Gastroesophageal sphincter (tissue), 4 donors: ENCODE results near the gene KIAA0040. TPM values are rescaled to one million over a fixed set of nuclear protein-coding genes. Genes with fewer than 3 reads are reported as not detected.
"Not testable (repeated sequence)": the region's sequence is repeated elsewhere in the genome, so short reads cannot be mapped to it uniquely, and the experiment has no call there.

Experiments used
- ATAC-seq: fragments of 150-250 bp; one replicate; pipeline ENCODE4 v1.9.1; 2016; ENCODE audit warnings: mild to moderate bottlenecking, moderate library complexity
- H3K27ac ChIP-seq, 4 donors: fragments of 200-600 bp; sonication (generic) in 3 of 4; 1 replicate in 3 of 4; 2 replicates in 1 of 4; pipeline ENCODE4 v1.5.1; 2016 to 2019
- H3K27me3 ChIP-seq: fragments of 200-600 bp; sonication (generic); one replicate; pipeline ENCODE4 v1.5.1; 2019
- H3K36me3 ChIP-seq, 2 donors: fragments of 200-600 bp; sonication (generic); one replicate each; pipeline ENCODE4 v1.5.1; 2019; ENCODE audit warnings: control low read depth in 1 of 2
- H3K4me1 ChIP-seq, 3 donors: fragments of 200-600 bp; sonication (generic); 1 replicate in 2 of 3; 2 replicates in 1 of 3; pipeline ENCODE4 v1.5.1; 2016 to 2019; ENCODE audit warnings: control low read depth in 2 of 3
- H3K4me3 ChIP-seq, 2 donors: fragments of 200-600 bp; sonication (generic); one replicate each; pipeline ENCODE4 v1.5.1; 2019; ENCODE audit warnings: mild to moderate bottlenecking in 1 of 2, moderate library complexity in 1 of 2
- H3K9me3 ChIP-seq, 3 donors: fragments of 200-600 bp; sonication (generic); one replicate each; pipeline ENCODE4 v1.5.1; 2017 to 2019; ENCODE audit warnings: control low read depth in 2 of 3
- CTCF ChIP-seq, 4 experiments: fragments of 200-600 bp in 2 of 4; fragments of 450-650 bp in 2 of 4; sonication (generic) in 1 of 4; IDR thresholded peaks; one replicate each; pipeline ENCODE4 v1.5.1; 2017 to 2019; ENCODE audit warnings: antibody characterized with exemption in 4 of 4, mild to moderate bottlenecking in 2 of 4, moderate library complexity in 2 of 4
- EP300 ChIP-seq: sonication (generic); formaldehyde crosslinking; IDR thresholded peaks from one replicate; pipeline ENCODE4 v1.6.1; 2017; ENCODE audit warnings: antibody characterized with exemption, mild to moderate bottlenecking
- POLR2A ChIP-seq, 2 donors: fragments of 450-650 bp; IDR thresholded peaks; one replicate each; pipeline ENCODE4 v1.6.1; 2017; ENCODE audit warnings: antibody characterized with exemption in 2 of 2, mild to moderate bottlenecking in 2 of 2, moderate library complexity in 1 of 2
- POLR2AphosphoS5 ChIP-seq: sonication (generic); formaldehyde crosslinking; IDR thresholded peaks from one replicate; pipeline ENCODE4 v1.6.1; 2017; ENCODE audit warnings: antibody characterized with exemption
- WGBS, 2 donors: methylation state at CpG; one replicate each; pipeline ENCODE4 v1.1.5; 2018; ENCODE audit warnings: low coverage in 1 of 2; 5-methylcytosine and 5-hydroxymethylcytosine counted together
- total RNA-seq, 4 donors: library from RNA; depleted of rRNA; stranded (reverse); fragments of >200 nt; gene quantifications; one replicate each; pipeline ENCODE4 v1.1.0, GENCODE V29; 2016

KIAA0040 gene
- total RNA-seq, 4 donors from 2014 or later: 43.2 to 54.3 (median 46.5) TPM

GRCh38 chr1:175118375-175119367, 73.9 kb downstream of the KIAA0040 start:
- no peaks in the 10 kb centered on the region for H3K4me1 ChIP-seq
- H3K4me3 ChIP-seq: no peak overlapping the region
- no peak for TF ChIP-seq EP300
- no peak for TF ChIP-seq POLR2AphosphoS5
- no peak for TF ChIP-seq POLR2A (IDR thresholded peaks at IDR 0.05)
- no peak for TF ChIP-seq CTCF (IDR thresholded peaks at IDR 0.05)
- no peaks in the 10 kb centered on the region for H3K27me3 ChIP-seq
- no peak for ATAC-seq
- H3K27ac ChIP-seq: no peak overlapping the region
- no peaks in the 10 kb centered on the region for H3K36me3 ChIP-seq
- 83 to 85% methylated on average over 6 to 9 of the region's 13 CpGs for WGBS, 2 donors
- peaks cover 0 to 10% (median 0%) of the 10 kb centered on the region in 3 donors for H3K9me3 ChIP-seq

DNA sequence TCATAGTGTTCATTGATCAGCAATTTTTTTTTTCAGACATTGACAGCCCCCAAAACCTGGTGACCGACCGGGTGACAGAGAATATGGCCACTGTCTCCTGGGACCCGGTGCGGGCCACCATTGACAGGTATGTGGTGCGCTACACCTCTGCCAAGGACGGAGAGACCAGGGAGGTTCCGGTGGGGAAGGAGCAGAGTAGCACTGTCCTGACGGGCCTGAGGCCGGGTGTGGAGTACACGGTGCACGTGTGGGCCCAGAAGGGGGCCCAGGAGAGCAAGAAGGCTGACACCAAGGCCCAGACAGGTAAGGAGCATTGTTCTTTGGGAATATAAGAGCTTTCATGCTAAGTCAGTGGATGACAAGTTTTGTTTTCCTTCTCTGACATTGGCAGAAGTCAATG, 75.7 kb downstream of the KIAA0040 start:
- 49 to 66% methylated on average over 4 to 6 of the region's 11 CpGs for WGBS, 2 donors
- H3K27ac ChIP-seq: no peak overlapping the region
- no peaks in the 10 kb centered on the region for H3K27me3 ChIP-seq
- no peaks in the 10 kb centered on the region for H3K4me1 ChIP-seq
- ATAC-seq: no peak
- peaks cover 0 to 21% (median 0%) of the 10 kb centered on the region in 3 donors for H3K9me3 ChIP-seq
- no peak overlapping the region for H3K4me3 ChIP-seq
- TF ChIP-seq CTCF (IDR thresholded peaks at IDR 0.05): no peak
- H3K36me3 ChIP-seq: no peaks in the 10 kb centered on the region

DNA sequence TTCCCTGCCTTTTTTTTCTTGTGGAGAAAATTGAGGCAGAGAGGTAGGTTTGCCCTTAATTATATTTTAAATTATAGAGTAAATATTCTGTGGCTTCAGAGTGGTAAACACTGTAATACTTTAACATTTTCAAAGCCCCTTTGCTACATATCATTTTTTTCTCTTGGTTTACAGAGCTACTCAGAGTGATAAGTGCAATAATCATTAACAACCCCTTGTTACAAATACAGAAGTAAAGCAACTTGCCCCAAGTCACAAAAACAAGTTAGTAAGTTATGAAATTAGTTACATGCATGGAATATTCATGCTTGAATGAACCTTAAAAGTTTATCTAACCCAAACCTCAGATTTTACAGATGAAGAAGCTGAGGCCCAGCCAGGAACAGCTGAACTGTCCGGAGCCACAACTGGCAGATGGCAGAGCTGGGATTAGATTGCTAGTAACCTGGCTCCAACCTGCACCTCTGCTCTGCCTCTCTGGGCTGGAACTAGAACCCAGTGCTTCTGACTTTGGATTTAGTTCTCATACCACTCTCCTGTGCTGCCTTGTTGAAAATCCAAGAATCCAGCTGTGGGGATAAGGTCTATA, 76.3 kb downstream of the KIAA0040 start:
- TF ChIP-seq EP300 (no peak), POLR2AphosphoS5 (no peak), POLR2A (IDR thresholded peaks at IDR 0.05) (no peak), CTCF (IDR thresholded peaks at IDR 0.05) (no peak)
- Histone ChIP-seq H3K4me1 (no peaks in the 10 kb centered on the region), H3K4me3 (no peak overlapping the region), H3K9me3 (peaks cover 0 to 21% (median 0%) of the 10 kb centered on the region in 3 donors), H3K36me3 (no peaks in the 10 kb centered on the region), H3K27me3 (no peaks in the 10 kb centered on the region), H3K27ac (no peak overlapping the region)
- no peak for ATAC-seq
- WGBS, 2 donors: 100% methylated on average over 1 of the region's 1 CpG

DNA sequence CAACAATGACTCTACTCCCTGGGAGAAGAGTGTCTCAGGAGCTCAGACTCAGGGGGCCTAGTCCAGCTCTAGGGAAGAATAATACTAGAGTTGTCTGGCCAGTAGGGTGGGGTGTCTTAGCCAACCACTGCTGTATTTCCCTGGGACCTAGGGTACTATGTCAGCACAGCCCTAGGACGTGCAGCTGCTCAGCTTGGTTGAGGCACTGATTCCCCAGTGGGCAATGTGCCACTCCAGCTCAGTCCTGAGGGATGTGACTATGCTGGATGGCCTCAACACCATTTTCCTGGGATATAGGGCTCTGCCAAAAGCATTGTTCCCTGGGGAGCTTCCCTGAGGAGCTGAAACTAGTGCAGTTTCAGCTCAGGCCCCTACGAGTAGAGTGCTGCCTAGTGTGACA, 77.6 kb downstream of the KIAA0040 start:
- WGBS, 2 donors: no CpG with 5 or more reads among the region's 2 CpGs
- no peak for TF ChIP-seq POLR2A (IDR thresholded peaks at IDR 0.05)
- TF ChIP-seq EP300: no peak
- no peak for TF ChIP-seq CTCF (IDR thresholded peaks at IDR 0.05)
- no peak for TF ChIP-seq POLR2AphosphoS5
- ATAC-seq: no peak
- Histone ChIP-seq H3K36me3 (no peaks in the 10 kb centered on the region), H3K4me1 (no peaks in the 10 kb centered on the region), H3K27me3 (no peaks in the 10 kb centered on the region), H3K27ac (no peak overlapping the region), H3K4me3 (no peak overlapping the region), H3K9me3 (peaks cover 0 to 21% (median 0%) of the 10 kb centered on the region in 3 donors)

DNA sequence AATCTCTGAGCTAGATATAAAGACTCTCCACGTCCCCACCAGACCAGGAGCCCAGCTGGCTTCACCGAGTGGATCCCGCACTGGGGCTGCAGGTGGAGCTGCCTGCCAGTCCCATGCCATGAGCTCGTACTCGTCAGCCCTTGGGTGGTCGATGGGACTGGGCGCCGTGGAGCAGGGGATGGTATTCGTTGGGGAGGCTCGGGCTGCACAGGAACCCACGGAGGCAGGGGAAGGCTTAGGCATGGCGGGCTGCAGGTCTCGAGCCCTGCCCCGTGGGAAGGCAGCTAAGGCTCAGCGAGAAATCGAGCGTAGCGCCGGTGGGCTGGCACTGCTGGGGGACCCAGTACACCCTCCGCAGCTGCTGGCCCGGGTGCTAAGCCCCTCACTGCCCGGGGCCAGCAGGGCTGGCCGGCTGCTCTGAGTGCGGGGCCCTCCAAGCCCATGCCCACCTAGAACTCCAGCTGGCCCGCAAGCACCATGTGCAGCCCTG, 84.2 kb downstream of the KIAA0040 start:
- H3K27ac ChIP-seq, H3K9me3 ChIP-seq, H3K27me3 ChIP-seq, ATAC-seq, H3K36me3 ChIP-seq, H3K4me3 ChIP-seq, H3K4me1 ChIP-seq: not testable (repeated sequence)
- WGBS, 2 donors: 88% methylated on average over 8 of the region's 25 CpGs; no CpG with 5 or more reads in 1 of the 2 donors

Other genes starting within 250 kb of the KIAA0040 start
- gene CACYBP, start 192.8 kb downstream of the KIAA0040 start, total RNA-seq: 100 to 1,000 TPM in 2 of 4 donors, 10 to 100 TPM in 2; 52.5 to 261 (median 117) TPM
- 10 to 100 TPM; 25.7 to 36.6 (median 28.2) TPM for gene MRPS14, start 169.4 kb downstream of the KIAA0040 start, total RNA-seq
- gene TNN, start 124.9 kb downstream of the KIAA0040 start, total RNA-seq: under 1 TPM in 3 of 4 donors, not detected in 1; 0.23 to 0.92 (median 0.47) TPM